ENCODE data around the gene DHRS1. TPM values are rescaled to one million over a fixed set of nuclear protein-coding genes. Genes with fewer than 3 reads are reported as not detected.

The DHRS1 gene
- total RNA-seq, 1 donor from 2014 or later, result 10.6 TPM

- peak; percentile 49 for DNase-seq
These were observed 56.2 kb downstream of the DHRS1 start for GRCh38 chr14:24243336-24243836.

DNA sequence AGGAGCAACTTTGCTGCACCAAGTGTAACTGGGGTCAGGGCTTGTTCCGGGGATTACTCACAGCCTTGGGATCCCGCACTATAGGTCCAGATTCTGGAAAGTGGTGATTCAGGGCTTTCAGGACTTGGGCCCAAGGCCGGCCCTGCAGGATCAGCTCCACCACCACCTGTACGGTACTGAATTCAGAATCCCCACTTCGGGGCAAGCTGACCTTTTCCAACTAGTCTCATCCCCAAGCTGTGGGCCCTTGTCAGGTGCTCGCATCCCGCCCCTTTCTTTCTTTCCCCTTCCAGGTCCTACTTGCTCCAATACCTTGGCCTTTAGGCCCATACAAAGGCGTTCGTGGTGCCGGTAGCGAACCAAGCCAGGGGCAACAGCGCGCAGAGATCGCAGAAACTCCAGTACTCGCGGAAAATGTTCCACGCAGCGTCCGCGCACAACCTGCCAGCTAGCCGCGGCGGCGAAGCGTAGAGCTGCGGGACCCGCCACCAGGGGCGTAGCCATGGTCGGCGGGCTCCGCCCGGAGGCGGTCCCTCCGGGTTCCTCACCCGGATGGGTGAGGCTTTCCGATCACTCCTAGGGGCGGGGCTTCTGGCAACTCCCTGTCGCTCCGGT is 57.6 kb downstream of the DHRS1 start:
- peak; percentile 91 for DNase-seq

Other genes with a start within 250 kb of the DHRS1 start
- gene CARMIL3, start 247.8 kb downstream of the DHRS1 start, total RNA-seq, result 0.05 TPM in 1 of 2 replicates, not detected in the other
- not detected in 2 replicates for gene CPNE6, start 228.2 kb downstream of the DHRS1 start, total RNA-seq
- gene PCK2, start 205.5 kb downstream of the DHRS1 start, total RNA-seq, result 5.8 and 10.5 TPM in 2 replicates
- 90.7 and 93.9 TPM in 2 replicates for gene DCAF11, start 185.0 kb downstream of the DHRS1 start, total RNA-seq
- 0.88 and 2.6 TPM in 2 replicates for gene NRL, start 184.8 kb downstream of the DHRS1 start, total RNA-seq
- gene FITM1, start 169.1 kb downstream of the DHRS1 start, total RNA-seq, result 0.42 and 0.51 TPM in 2 replicates
- 167 TPM in 2 replicates for gene PSME1, start 163.6 kb downstream of the DHRS1 start, total RNA-seq
- gene EMC9, start 158.2 kb downstream of the DHRS1 start, total RNA-seq, result 21.4 and 26.4 TPM in 2 replicates
- 108 and 110 TPM in 2 replicates for gene PSME2, start 153.2 kb downstream of the DHRS1 start, total RNA-seq
- gene RNF31, start 152.3 kb downstream of the DHRS1 start, total RNA-seq, result 53.2 and 54.1 TPM in 2 replicates
- 37.8 and 55.5 TPM in 2 replicates for gene IRF9, start 138.5 kb downstream of the DHRS1 start, total RNA-seq
- gene REC8, start 127.7 kb downstream of the DHRS1 start, total RNA-seq, result 2.7 and 4.2 TPM in 2 replicates
- 28.8 and 60.6 TPM in 2 replicates for gene IPO4, start 111.0 kb downstream of the DHRS1 start, total RNA-seq
- 63.5 and 82.5 TPM in 2 replicates for gene TM9SF1, start 104.3 kb downstream of the DHRS1 start, total RNA-seq
- not detected in 2 replicates for gene TSSK4, start 94.1 kb downstream of the DHRS1 start, total RNA-seq
- gene CHMP4A, start 86.3 kb downstream of the DHRS1 start, total RNA-seq, result 36.8 and 39.3 TPM in 2 replicates
- gene MDP1, start 83.7 kb downstream of the DHRS1 start, total RNA-seq, result 5.9 and 23.7 TPM in 2 replicates
- 197 and 248 TPM in 2 replicates for gene NEDD8, start 67.4 kb downstream of the DHRS1 start, total RNA-seq
- 108 and 121 TPM in 2 replicates for gene GMPR2, start 66.9 kb downstream of the DHRS1 start, total RNA-seq
- 68.4 and 71.7 TPM in 2 replicates for gene TINF2, start 57.2 kb downstream of the DHRS1 start, total RNA-seq
- 0.17 and 0.51 TPM in 2 replicates for gene TGM1, start 36.6 kb downstream of the DHRS1 start, total RNA-seq
- gene RABGGTA, start 28.2 kb downstream of the DHRS1 start, total RNA-seq, result 27.9 and 28.6 TPM in 2 replicates
- 30.1 and 33.5 TPM in 2 replicates for gene NOP9, start 70 bp upstream of the DHRS1 start, total RNA-seq
- 4.6 and 7.5 TPM in 2 replicates for gene CIDEB, start 8.2 kb upstream of the DHRS1 start, total RNA-seq
- 5.9 and 9.7 TPM in 2 replicates for gene LTB4R2, start 10.4 kb upstream of the DHRS1 start, total RNA-seq
- 3.5 and 3.6 TPM in 2 replicates for gene LTB4R, start 11.7 kb upstream of the DHRS1 start, total RNA-seq
- 68.4 and 138 TPM in 2 replicates for gene ADCY4, start 35.3 kb upstream of the DHRS1 start, total RNA-seq
- 4.7 and 5.8 TPM in 2 replicates for gene RIPK3, start 40.2 kb upstream of the DHRS1 start, total RNA-seq
- gene NFATC4, start 68.4 kb upstream of the DHRS1 start, total RNA-seq, result 8.8 and 11.1 TPM in 2 replicates
- gene NYNRIN, start 99.2 kb upstream of the DHRS1 start, total RNA-seq, result 12.6 and 17.0 TPM in 2 replicates
- gene CBLN3, start 129.9 kb upstream of the DHRS1 start, total RNA-seq, result 0.84 and 1.0 TPM in 2 replicates
- gene KHNYN, start 130.2 kb upstream of the DHRS1 start, total RNA-seq, result 55.5 and 67.0 TPM in 2 replicates
- gene SDR39U1, start 143.0 kb upstream of the DHRS1 start, total RNA-seq, result 9.3 and 79.1 TPM in 2 replicates
- gene CMA1, start 208.5 kb upstream of the DHRS1 start, total RNA-seq, result not detected in 2 replicates

Data from dermis blood vessel endothelial cell (primary cell).